Measurements from ENCODE around the gene TPPP2. TPM values are rescaled to one million over a fixed set of nuclear protein-coding genes. Genes with fewer than 3 reads are reported as not detected.

Gene TPPP2
- total and polyA plus RNA-seq, 10 of the 15 experiments (the other 5 are each of a cell fraction or from before 2014, with no cell fraction given) = not detected

DNA sequence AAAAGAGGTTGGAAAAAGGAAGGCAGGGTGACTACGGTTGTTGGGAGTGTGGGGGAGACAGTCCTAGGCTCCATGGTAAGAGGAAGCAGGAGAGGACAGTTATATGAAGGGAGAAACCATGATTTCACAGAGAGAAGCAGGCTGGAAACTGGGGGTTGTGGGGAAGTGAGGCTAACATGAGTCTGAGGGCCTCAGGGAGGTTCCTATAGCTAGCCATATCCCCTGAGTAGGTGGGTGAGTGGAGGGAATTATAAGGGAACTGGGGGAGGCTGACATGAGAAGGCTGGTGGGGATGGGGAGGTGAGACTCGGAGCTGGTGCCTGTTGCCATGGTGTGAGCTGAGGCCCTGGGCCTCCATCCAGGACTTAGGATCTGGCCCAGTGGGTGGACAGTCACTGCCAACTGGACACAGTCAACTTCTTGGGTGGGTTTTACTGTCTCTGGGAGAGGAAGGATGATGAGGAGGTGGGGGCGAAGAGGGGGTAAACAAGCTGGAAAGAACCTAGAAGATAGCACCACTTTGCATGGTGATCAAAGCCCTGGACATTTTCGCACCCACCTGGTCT is 3.2 kb downstream of the TPPP2 start:
- Histone ChIP-seq H3K27ac (ENCODE audit: control insufficient read depth, insufficient read depth) (no peak overlapping the region), H3K27me3 (replicated peaks in 1 of 2; ENCODE audit: control insufficient read depth in 2 of 2, insufficient read depth in 2 of 2, low read length in 1 of 2) (peaks cover 0 to 9% of the 10 kb centered on the region in 2 experiments; a peak in 2 of 4 replicates), H3K9ac (ENCODE audit: control insufficient read depth, insufficient read depth, low read length) (no peak overlapping the region), H4K20me1 (ENCODE audit: control insufficient read depth, insufficient read depth) (no peaks in the 10 kb centered on the region), H3K79me2 (ENCODE audit: control insufficient read depth, insufficient read depth, low read length) (no peaks in the 10 kb centered on the region), H3K36me3 (ENCODE audit: control insufficient read depth in 2 of 2, insufficient read depth in 2 of 2, low read length in 1 of 2) (no peaks in the 10 kb centered on the region), H3K9me3 (replicated peaks; ENCODE audit: control insufficient read depth, insufficient read depth, low read length) (no peaks in the 10 kb centered on the region), H3K4me2 (ENCODE audit: control insufficient read depth, insufficient read depth) (no peak overlapping the region), H2AFZ (ENCODE audit: control insufficient read depth, low read depth, low read length) (no peak overlapping the region), H3K4me3 (no peak overlapping the region), H3K4me1 (ENCODE audit: control insufficient read depth, insufficient read depth, low read length) (peaks cover 8% of the 10 kb centered on the region)
- 13% methylated on average over 4 of the region's 4 CpGs for WGBS (ENCODE audit: insufficient coverage, insufficient replicate concordance, low lambda C conversion rate, missing lambda C conversion rate)
- in situ Hi-C loops (cut with MboI) = no loop called here
- TF ChIP-seq SMARCA5 (IDR thresholded peaks at IDR 0.05) (no peak), CBFB (IDR thresholded peaks at IDR 0.05; ENCODE audit: low read depth) (no peak), POLR2AphosphoS2 (IDR thresholded peaks at IDR 0.05; ENCODE audit: low read depth, low read length) (no peak), HDAC2 (IDR thresholded peaks at IDR 0.05) (no peak), STAT3 (IDR thresholded peaks at IDR 0.05; ENCODE audit: low read depth, low read length) (no peak), NFYA (IDR thresholded peaks at IDR 0.05; ENCODE audit: borderline replicate concordance, low read depth, low read length) (no peak), ETV6 (conservative IDR thresholded peaks at IDR 0.05 in 1 of 2, IDR thresholded peaks at IDR 0.05 in 1 of 2; ENCODE audit: borderline replicate concordance in 1 of 2, low read depth in 1 of 2) (no peak), HDGF (IDR thresholded peaks at IDR 0.05) (no peak), RB1 (IDR thresholded peaks at IDR 0.05; ENCODE audit: borderline replicate concordance) (no peak), CHD2 (IDR thresholded peaks at IDR 0.05; ENCODE audit: borderline replicate concordance, low read depth, low read length) (no peak), BHLHE40 (IDR thresholded peaks at IDR 0.05; ENCODE audit: borderline replicate concordance in 1 of 2, low read depth in 2 of 2, low read length in 1 of 2) (no peak), SUZ12 (IDR thresholded peaks at IDR 0.05; ENCODE audit: unreplicated experiment) (no peak)
- TF ChIP-seq, protein P1, sequence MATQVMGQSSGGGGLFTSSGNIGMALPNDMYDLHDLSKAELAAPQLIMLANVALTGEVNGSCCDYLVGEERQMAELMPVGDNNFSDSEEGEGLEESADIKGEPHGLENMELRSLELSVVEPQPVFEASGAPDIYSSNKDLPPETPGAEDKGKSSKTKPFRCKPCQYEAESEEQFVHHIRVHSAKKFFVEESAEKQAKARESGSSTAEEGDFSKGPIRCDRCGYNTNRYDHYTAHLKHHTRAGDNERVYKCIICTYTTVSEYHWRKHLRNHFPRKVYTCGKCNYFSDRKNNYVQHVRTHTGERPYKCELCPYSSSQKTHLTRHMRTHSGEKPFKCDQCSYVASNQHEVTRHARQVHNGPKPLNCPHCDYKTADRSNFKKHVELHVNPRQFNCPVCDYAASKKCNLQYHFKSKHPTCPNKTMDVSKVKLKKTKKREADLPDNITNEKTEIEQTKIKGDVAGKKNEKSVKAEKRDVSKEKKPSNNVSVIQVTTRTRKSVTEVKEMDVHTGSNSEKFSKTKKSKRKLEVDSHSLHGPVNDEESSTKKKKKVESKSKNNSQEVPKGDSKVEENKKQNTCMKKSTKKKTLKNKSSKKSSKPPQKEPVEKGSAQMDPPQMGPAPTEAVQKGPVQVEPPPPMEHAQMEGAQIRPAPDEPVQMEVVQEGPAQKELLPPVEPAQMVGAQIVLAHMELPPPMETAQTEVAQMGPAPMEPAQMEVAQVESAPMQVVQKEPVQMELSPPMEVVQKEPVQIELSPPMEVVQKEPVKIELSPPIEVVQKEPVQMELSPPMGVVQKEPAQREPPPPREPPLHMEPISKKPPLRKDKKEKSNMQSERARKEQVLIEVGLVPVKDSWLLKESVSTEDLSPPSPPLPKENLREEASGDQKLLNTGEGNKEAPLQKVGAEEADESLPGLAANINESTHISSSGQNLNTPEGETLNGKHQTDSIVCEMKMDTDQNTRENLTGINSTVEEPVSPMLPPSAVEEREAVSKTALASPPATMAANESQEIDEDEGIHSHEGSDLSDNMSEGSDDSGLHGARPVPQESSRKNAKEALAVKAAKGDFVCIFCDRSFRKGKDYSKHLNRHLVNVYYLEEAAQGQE (IDR thresholded peaks at IDR 0.05; ENCODE audit: low read depth, low read length) = no peak
- ChIA-PET POLR2A (no interaction called here), SMC1A (ENCODE audit: uncharacterized antibody, unreplicated experiment) (no interaction called here), CTCF (interaction anchor here (1.3 to 3.2 kb wide), 4 partner anchors 18 to 72 kb away, joined by 4 to 12 read pairs (median 8); no protein-coding TSS in a partner anchor), RAD21 (ENCODE audit: unreplicated experiment) (interaction anchor here (1.5 kb wide), 1 partner anchor 19 kb away, joined by 3 read pairs; no protein-coding TSS in a partner anchor)
- DNase-seq (ENCODE audit: low read depth, low spot score) = no peak
- intact Hi-C loops (cut with micrococcal nuclease; ENCODE audit: unreplicated experiment) = no loop called here
- no TSS peak for BruUV-seq (replicated peaks)
- ATAC-seq = no peak
- no peak for FAIRE-seq

Measured in GM12878 (cell line).